ELR (cell line): Measurements from ENCODE around the gene COG7.
"Not testable (repeated sequence)": the region's sequence is repeated elsewhere in the genome, so short reads cannot be mapped to it uniquely, and the experiment has no call there.

Experiments used
- DNase-seq: peaks from one replicate; pipeline ENCODE4 v3.0.0-alpha.2; 2015; ENCODE audit warnings: low read depth

COG7 gene

GRCh38 chr16:23469814-23470213, 16.8 kb upstream of the COG7 start:
- DNase-seq = peak; percentile 41

GRCh38 chr16:23466162-23466885, 13.3 kb upstream of the COG7 start:
- peak; percentile 90 for DNase-seq

GRCh38 chr16:23465179-23465578, 12.2 kb upstream of the COG7 start:
- no peak for DNase-seq

DNA sequence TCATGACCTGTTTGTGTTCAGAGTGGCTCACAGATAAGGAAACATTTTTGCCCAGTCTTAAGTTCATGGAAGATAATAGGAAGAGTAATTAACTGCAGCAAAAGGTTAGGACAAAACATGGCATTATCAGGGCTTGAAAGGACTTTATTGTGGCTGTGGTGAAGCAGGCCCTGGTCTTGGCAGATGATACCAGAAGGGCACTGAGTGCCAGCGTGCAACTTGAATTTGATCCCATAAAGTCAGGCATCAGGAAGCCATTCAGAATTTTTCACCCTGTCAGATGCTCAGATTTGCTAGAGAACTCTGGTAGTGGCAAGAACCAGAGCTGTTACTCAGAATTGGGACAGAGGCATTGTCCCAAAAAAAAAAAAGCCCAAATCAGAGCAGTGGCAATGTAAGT, 11.2 kb upstream of the COG7 start:
- DNase-seq = no peak

GRCh38 chr16:23462994-23463393, 10.0 kb upstream of the COG7 start:
- DNase-seq = not testable (repeated sequence)

- no peak for DNase-seq
These were observed 506 bp upstream of the COG7 start for GRCh38 chr16:23453338-23454052.

- DNase-seq = peak; percentile 12
These were observed 793 bp downstream of the COG7 start for GRCh38 chr16:23452221-23452571.

GRCh38 chr16:23448392-23448791, 4.6 kb downstream of the COG7 start:
- no peak for DNase-seq

GRCh38 chr16:23437542-23437941, 15.4 kb downstream of the COG7 start:
- DNase-seq = not testable (repeated sequence)

DNA sequence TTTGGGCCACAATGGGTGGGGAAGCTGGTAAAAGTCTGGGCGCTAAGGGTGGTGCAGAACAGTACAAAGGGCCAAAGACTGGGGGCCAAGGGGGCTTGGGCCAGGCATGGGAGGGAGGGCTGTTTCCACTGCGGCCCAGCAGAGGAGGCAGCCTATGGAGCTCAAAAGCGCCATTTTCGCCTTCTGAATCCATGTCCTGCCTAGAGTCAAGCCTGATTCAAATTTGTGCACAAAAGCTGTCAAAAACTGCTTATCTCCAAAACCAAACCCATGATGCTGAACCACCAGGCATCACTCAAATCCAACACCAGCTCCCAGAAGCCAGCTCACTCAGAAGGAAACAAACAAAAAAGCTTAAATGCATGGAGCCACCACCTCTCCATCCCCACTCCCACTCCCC, 16.0 kb downstream of the COG7 start:
- no peak for DNase-seq

DNA sequence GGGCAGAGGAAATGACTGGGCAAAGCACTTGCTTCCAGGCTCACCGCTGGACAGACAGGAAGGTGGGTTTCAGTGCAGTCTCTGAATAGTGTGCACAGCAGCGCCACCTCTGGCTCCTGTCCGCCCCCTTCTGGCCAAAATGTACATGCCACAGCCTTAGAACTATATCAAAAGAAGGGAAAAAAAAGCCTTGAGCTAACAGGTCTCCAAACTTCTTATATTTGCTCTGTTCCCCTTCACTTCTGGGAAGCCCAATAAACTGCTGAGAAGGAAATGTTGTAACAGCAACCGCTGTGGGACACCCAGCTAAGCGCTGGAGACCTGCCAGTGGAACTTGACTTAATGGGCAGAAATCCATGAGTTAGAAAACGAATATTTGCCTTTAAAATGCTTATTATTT, 17.5 kb downstream of the COG7 start:
- DNase-seq = peak; percentile 76

DNA sequence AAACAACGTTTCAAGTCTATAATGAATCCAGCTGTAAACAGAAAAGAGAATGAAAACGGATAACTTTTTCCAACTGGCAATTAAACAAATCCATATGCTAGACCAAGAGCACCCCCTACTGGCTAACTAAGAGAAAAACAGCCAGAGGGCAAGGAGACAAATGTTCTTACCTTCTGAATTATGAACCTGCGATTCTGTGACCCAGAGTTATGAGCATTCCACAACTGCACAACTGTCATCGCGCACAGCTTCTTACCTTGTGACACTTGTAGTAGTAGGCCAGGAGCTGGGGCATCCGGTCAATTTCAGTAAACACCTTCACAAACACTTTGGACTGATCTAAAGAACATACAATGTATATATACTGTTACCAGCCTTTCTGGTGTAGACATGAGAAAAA, 18.6 kb downstream of the COG7 start:
- DNase-seq = peak; percentile 68

DNA sequence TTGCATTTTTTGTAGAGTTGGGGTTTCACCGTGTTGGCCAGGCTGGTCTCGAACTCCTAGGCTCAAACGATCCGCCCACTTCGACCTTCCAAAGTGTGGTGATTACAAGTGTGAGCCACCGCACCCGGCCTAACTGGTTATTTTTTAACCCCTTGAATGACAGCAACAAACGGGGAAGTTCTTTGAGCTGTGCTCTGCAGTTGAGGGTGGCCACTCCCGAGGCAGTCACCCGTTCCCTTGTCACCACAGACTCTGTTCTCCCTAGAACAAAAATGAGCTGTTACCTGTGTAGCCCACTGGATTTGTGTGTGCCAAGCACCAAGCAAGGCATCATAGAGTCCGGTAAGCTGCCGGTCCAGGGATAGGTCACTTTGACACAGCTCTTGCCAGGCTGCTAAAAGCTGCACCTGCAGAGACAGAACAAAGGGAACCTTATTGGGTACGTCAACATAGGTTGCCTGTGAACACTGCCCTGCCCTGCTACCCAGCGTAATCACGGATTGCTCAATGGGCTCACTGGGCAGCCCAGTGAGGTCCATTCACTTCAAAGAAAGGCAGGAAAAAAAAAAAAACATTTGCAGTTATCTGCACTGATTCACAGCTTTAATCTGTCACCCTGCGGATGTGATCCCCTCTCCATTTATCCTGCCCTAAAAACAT, 19.6 kb downstream of the COG7 start:
- DNase-seq = no peak

DNA sequence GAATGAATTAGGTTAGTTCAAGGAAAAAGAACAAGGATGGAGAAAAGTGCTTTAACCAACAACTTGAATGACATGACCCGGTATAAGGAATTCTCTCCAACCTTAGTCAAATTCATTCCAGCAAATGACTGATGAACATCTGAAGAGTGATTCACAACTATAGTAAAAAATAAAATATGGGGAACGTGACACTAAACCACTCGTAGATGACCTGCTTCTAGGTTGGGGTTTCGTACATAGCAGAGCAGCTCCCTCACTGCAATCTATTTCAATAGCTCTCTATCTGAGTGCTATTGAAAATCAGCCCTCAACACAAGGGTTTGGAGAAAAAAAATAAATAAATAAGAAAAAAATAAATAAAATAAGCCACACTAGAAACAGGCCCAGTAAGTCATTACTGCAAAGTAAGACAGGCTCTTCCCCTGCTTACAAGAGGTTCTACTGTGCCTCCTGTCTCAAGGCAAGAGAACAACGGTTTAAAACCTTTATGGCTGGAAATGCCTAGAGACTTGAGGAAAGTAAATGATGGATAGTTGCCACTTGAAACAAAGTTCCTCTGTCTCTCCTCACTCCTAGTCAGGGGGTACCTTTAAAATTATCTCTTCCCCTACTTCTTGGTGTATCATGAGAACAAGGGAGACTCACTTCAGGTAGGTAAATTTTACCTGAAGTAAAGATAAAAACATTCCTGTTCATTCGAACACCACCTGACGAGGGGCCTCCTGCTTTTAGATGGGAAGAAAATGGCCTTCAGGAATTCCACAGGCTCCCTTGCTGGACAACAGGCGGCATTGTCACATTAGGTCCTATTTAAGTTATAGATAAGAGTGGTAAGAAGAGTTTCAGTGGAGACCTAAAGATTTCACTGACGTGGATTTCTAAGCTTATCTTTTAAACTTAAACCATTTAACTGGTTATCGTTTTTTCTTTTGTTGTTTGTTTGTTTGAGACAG, 20.5 kb downstream of the COG7 start:
- DNase-seq = peak; percentile 40

GRCh38 chr16:23428351-23428750, 24.6 kb downstream of the COG7 start:
- no peak for DNase-seq

DNA sequence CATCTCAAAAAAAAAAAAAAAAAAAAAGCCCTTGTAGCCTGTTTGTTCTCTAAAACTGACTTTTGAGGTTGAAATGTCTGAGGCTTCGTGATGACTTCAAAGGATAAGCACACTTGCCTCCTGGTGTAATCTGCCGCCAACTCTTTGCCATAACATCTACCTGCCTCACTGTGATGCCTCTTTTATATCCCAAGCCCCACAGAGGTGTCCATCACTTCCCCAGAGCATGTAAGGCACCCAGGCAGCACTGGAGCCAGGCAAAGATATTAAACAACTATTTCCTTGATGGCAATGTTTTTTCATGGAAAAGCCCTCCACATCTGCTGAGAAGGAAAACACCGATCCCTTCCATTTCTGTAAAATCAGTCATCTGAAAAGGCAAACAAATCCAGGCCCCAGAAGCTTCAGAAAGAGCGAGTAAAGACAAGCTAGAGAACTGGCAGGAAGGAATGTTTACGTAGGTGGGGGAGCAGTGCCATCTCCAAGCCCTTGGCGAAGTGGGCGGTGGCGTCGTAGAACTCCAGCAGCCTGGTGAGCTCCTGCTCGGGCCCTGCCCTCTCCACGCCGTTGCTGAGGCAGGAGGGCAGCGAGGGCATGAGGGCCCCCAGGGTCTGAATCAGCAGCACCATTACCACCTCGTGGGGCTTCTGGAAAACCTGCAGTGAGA, 28.6 kb downstream of the COG7 start:
- no peak for DNase-seq

GRCh38 chr16:23423496-23424049, 29.4 kb downstream of the COG7 start:
- peak; percentile 94 for DNase-seq

DNA sequence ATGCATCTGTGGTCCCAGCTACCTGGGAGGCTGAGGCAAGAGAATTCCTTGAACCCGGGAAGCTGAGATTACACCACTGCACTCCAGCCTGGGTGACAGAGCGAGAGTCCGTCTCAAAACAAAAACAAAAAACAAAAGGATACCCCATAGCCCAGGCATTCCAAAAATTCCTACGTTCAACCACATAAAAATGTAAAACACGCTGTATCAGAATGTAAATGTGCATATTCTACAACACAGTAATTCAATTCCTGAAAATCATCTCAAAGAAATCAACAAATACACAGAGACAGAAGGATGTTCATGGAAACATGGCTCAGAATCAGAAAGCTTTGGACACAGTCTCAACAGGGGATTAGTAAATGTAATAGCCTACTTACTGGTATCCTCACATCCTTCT, 33.0 kb downstream of the COG7 start:
- peak; percentile 36 for DNase-seq

- no peak for DNase-seq
These were observed 36.2 kb downstream of the COG7 start for GRCh38 chr16:23416816-23417215.

DNA sequence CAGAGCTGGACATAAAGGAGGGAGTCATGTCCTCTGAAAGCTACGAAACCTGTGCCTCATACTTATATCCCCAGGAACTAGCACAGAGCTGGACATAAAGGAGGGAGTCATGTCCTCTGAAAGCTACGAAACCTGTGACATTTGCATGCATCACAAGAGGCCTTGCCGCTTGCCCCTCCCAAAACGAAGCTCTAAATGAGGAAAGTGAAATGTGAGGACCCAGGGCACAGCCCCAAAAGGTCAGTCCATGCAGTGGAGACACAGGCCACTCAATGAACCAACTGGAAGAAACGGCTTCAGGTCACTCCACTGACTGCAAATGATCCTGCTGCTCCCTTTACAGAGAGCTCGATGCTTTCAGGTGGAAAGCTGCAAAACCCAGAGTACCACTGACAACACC, 38.3 kb downstream of the COG7 start:
- DNase-seq = no peak

GRCh38 chr16:23410176-23410575, 42.8 kb downstream of the COG7 start:
- peak; percentile 50 for DNase-seq
